GM12873 (cell line): ENCODE measurements around the gene G0S2.

Source experiments
- TF ChIP-seq, protein P1 (sequence below): IDR thresholded peaks from 2 replicates; pipeline ENCODE4 v1.5.1; 2012; ENCODE audit warnings: low read depth, mild to moderate bottlenecking, moderate library complexity, low read length, control low read depth; ENCODE audit not compliant: insufficient read depth; ENCODE audit errors: missing control alignments

The G0S2 gene

GRCh38 chr1:209697126-209697525 is 21.9 kb downstream of the G0S2 start:
- TF ChIP-seq, protein P1, sequence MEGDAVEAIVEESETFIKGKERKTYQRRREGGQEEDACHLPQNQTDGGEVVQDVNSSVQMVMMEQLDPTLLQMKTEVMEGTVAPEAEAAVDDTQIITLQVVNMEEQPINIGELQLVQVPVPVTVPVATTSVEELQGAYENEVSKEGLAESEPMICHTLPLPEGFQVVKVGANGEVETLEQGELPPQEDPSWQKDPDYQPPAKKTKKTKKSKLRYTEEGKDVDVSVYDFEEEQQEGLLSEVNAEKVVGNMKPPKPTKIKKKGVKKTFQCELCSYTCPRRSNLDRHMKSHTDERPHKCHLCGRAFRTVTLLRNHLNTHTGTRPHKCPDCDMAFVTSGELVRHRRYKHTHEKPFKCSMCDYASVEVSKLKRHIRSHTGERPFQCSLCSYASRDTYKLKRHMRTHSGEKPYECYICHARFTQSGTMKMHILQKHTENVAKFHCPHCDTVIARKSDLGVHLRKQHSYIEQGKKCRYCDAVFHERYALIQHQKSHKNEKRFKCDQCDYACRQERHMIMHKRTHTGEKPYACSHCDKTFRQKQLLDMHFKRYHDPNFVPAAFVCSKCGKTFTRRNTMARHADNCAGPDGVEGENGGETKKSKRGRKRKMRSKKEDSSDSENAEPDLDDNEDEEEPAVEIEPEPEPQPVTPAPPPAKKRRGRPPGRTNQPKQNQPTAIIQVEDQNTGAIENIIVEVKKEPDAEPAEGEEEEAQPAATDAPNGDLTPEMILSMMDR, result no peak

- TF ChIP-seq, protein P1, result no peak
These were observed 27.6 kb downstream of the G0S2 start for GRCh38 chr1:209702832-209703231.

DNA sequence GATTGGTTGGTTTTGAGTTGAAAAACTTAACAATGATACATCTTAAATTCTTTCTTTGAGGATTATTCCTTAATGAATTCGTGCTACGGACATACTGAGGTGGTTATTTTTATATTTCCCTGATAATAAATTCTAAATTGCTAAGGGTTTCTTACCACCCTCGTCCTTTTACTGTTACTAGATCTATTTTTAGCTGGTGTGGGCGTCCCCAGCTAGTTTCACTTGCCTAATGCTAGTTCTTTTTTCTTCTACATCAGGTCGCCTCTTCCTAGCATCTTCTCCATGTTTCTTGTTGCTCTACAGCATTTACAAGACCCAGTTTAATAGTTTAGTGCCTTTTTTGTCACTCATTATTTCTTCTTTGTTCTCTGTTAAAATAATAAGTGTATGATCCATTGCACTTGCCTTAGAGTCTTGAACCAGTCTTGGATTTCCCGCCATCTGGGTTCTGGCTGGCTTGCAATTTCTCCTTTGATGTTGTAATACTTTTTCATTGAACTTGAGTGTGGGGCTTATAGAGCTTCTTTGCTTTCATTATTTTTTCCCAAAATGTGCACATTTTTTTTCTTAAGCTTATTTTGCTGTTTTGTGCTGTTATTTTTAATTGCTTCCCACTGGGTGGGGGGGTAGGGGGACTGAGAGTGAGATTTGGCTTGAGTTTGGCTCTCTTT is 28.8 kb downstream of the G0S2 start:
- TF ChIP-seq, protein P1, result no peak

DNA sequence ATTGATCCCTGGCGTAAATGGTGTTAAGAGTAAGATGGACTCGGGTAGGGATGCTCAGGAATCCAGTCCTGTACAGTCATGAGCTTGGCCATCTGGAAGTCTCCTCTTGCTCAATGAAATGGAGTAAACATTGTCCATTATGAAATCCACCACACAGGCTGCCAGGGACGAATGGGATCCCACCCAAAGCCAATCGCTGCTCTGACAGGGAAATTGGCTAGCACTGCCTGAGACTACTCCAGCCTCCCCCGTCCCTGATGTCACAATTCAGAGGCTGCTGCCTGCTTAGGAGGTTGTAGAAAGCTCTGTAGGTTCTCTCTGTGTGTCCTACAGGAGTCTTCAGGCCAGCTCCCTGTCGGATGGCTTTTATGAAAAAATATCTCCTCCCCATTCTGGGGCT is 29.4 kb downstream of the G0S2 start, which contains the start of gene HSD11B1:
TSS of gene HSD11B1 (plus strand) at position 263 of the 400 bp plus-strand sequence. CDS start at position 360, 97 bp downstream.
- TF ChIP-seq, protein P1, result no peak

GRCh38 chr1:209705033-209705598 is 29.9 kb downstream of the G0S2 start:
- TF ChIP-seq, protein P1, result no peak

DNA sequence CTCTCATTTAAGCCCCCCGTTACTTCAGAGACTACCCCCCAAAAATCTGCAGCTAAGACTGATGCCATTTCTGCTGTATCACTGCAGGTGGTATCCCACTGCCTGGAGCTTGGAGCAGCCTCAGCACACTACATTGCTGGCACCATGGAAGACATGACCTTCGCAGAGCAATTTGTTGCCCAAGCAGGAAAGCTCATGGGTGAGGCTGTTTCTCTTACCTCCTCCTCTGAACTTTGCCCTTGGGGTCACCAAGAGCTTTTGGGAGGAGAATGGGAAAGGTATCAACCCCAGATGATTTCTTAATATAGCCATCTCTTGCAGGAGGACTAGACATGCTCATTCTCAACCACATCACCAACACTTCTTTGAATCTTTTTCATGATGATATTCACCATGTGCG is 31.4 kb downstream of the G0S2 start:
- TF ChIP-seq, protein P1, result no peak

- TF ChIP-seq, protein P1, result no peak
These were observed 32.1 kb downstream of the G0S2 start for GRCh38 chr1:209707308-209707707.
